NCI-H2107 treated with DMSO at 0.1 percent for 48 hours (cell line): ENCODE data around the gene TMED3.
A peak's percentile ranks its signal among the peaks of the same experiment; 100 is the strongest.

Experiments used
- DNase-seq: peaks from one replicate; lab custom pipeline; 2025; ENCODE audit not compliant: unreplicated experiment; lab: John Stamatoyannopoulos, UW

The TMED3 gene

GRCh38 chr15:79310985-79311900 lies at the start of gene TMED3:
TSS of gene TMED3 (plus strand) at chr15:79311112. CDS start at chr15:79311250, 138 bp downstream.
- peak; percentile 4 for DNase-seq

GRCh38 chr15:79261836-79262235 lies 49.1 kb upstream of the TMED3 start:
- no peak for DNase-seq

- no peak for DNase-seq
Measured at GRCh38 chr15:79265167-79265566, 45.7 kb upstream of the TMED3 start.

DNA sequence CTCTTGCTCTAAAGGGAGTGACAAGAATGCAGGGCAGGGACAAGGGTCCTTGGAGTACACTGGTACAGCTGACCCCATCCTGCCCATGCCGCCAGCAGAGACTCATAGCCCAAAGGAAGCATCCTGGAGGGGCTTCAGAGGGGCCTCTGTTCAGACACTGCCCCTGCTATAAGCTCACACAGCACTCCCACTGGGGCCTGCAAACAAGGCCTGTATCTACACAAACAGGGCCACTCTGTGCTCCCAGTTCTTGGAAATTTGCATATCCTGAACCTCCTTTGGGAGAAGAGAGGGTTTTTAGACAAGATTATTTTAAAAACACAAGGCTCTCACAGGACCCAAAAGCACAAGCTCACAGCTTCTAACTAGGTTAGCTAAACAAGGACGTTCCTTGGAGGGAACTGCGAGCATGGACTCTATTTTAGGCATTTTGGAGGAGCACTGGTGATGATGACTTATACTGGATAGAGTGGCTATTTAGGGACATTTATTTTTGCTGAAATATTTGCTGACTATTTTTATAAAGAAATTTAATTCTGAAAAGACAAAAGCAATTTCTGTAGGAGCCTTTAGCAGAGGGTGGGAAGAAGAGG lies 44.8 kb upstream of the TMED3 start:
- no peak for DNase-seq

DNA sequence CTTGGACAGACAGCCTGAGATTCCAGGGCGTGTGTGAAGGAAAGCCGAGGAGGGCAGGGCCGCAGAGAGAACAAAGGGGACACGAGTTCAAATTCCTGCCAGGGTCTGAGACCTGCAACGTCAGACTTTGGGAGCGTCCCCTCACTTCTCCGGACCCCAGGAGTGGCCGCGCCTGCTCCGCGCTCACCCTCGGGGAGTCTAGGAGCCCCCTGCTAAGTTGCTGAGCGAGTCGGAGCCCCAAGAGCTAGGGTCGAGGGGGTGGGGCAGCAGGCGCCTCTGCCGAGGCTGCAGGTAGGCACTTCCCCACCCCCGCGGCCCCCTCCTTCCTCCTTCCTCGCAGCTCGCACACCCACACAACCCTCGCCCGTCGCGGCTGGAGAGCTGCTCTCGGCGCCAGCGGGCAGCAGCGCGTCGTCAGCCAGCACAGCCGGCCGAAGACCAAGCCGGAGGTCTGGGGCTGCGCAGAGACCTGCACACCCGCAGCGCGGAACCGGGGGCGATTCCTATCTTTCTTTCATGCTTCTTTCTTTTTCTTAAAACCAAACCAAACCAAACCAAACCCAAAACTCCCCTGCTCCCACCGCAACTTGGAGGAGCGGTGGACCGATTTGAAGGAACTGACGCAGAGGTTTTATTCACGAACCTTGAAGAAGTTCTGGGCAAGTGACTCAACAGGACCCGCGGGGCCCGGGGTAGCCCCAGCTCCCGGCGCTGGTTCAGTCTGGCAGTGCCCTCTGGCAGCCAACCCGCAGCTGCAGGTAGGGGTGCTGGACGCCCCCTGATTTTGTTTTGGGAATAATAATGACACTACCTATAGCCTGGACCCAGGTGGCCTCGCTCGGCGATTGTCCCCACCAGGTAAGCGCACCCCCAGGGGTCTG lies 28.3 kb upstream of the TMED3 start, which contains the start of gene ANKRD34C:
TSS of gene ANKRD34C (plus strand) at position 352 of the 881 bp plus-strand sequence. CDS start 10,563 bp downstream, outside the sequence.
- DNase-seq = no peak

DNA sequence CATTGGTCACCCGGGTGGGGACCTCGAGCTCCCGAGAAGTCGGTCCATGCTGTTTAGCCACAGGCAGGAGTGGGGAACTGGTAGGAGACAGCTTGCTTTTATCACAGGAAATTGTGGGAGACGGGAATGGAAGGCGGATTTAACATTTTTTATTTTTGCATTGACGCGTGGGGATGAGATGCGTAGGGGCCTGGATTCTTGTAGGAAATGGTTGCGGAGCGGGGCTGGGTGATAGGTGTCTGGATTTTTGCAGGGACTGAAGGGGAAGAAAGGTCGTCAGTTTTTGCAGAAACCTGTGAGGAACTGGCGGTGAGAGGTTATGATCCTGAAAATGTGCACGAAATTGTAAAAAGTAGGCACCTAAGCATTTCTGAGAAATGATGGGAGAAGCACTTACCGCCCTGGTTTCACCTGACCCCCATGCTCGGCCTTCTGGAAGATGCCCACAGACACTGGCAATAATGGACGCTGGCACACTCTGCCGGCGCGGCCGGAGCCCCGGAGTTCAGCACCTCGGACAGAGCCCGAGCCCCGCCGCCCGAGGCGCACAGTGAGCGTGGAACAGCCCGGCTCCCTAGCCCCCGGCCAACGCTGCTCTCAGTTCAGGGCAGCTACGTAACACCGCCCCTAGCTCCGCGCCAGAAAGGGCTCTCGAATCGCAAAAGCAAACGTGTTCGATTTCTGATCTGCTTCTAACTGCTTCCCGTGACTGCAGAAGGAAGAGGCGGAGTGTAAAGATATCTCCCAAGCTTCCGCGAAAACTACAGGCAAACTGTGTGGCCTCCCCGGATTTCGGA lies 27.5 kb upstream of the TMED3 start:
- DNase-seq = no peak

GRCh38 chr15:79290642-79291275 lies 20.2 kb upstream of the TMED3 start:
- no peak for DNase-seq

DNA sequence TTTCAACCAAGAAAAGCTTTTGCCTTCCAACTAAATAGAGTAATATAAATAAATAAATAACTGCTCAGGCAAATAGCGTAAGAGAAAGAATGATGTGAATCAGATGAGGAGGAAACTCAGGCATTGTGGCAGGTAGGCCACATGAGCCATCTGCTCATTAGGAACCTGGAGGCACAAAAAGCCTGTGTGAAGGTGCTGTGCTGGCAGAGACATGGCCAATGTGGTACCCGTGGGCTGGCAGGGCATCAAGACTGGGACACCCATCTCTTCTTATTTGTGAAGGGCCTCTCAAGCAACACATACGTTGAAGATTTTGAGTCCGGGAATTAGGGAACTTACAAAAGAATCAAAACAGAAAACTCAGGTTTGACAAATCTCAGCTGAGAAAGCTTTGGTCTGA lies 18.9 kb upstream of the TMED3 start:
- DNase-seq = no peak

GRCh38 chr15:79294075-79294474 lies 16.8 kb upstream of the TMED3 start:
- DNase-seq = no peak

- DNase-seq = no peak
Measured at GRCh38 chr15:79296583-79296982, 14.3 kb upstream of the TMED3 start.

DNA sequence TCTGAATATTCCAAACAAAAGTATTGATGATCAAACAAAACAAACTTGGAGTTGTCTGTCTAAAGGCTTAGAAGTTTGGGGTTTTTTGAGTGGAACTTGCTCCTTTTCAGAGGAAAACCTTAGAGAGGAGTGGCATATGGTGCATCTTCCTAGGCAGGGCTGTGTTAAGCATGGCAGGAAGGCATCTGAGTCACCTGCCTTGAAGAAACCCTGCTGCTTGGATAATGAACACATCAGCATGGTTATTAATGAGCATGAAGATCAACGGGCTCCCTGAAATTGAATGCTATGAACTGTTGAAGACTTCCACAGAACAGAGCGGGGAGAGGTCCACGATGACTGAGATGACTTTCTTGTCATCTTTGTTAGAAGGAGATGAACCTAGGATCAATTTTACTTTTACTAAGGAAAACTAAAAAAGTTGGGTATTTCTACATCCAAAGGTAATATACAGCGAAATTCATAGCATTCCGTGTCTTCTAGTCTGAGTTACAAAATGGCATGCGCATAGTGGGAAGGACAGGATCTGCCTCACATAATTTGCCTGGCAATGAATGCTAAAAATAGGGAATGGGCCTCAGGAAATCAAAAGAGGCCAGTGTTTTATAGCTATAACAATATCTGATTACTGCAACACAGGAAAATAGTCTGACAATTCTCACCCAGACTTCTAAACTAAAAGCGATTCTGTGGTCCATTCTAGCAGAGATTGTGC lies 11.6 kb upstream of the TMED3 start:
- no peak for DNase-seq

GRCh38 chr15:79299841-79300235 lies 11.1 kb upstream of the TMED3 start:
- no peak for DNase-seq

DNA sequence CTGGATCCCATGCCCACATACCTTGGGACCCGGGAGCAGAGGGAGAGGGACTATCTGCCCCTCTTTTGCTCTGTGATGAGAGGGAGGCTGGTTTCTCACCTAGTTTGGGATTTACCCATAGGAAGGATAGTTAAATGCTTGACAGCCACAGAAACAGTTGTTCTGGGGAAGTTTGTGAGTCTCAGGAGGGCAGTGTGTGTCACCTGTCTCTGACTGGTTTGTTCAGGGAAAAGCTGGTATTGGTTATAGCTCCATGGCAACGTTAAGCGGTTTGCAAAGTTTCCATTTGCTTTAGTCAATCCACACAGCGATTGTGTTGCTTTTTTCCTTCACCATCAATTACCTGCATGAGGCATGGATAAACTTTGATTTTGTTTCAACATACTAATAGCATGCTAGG lies 3.7 kb upstream of the TMED3 start:
- DNase-seq = no peak

DNA sequence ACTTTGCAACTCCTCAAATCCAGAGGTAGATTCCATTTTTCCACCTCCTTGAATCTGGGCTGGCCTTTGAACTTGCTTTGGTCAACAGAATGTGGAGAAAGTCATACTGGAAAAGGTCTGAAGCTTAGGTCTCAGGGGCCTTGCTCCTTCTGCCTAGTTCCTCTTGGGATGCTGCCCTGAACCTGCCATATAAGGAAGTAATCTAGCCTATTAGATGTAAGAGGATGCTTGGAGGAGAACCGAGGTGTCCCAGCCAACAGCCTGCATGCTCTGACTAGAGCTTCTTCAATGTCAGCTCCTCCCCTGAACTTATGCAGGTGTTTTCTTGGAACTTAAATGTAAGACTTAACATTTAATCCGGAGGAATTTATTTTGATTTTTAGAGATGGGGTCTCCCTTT lies 2.0 kb upstream of the TMED3 start:
- DNase-seq = no peak

DNA sequence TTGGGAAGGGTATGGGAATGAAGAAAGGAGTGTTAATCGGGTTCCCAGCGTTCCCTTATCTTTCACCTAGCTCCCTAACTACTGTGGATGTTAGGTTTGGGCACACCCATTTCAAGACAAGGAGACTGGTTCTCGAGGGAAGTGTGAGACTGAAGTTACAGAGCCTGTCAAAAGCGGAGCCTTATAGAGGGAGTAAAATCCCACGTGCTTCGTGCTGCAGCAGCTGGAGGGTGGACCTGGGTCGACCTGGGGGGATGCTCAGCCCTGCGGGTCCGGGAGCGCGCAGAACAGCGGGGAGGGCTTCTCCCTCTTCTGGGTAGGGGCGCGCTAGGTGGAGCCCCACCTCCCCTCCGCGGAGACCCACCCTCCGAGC lies 314 bp upstream of the TMED3 start:
- DNase-seq = no peak

GRCh38 chr15:79311901-79312553 lies 1.1 kb downstream of the TMED3 start:
- no peak for DNase-seq

DNA sequence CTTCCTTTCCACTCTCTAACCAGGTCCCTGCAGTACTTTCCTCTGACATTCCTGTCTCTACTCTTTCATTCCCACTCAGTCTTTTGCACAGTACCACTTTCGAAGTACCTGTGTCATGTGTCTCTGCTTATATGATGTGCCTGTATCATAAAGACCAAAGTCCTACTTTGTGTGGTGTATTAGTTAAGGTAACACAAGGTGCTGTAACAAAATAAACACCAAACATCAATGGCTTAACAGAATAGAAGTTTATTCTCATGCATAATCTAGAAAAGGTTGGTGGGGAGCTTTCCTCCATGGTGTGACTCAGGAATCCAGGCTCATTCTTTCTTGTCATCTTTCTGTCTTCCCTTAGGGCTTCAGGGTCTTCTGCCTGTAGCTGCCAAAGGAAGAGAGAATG lies 3.3 kb downstream of the TMED3 start:
- no peak for DNase-seq

DNA sequence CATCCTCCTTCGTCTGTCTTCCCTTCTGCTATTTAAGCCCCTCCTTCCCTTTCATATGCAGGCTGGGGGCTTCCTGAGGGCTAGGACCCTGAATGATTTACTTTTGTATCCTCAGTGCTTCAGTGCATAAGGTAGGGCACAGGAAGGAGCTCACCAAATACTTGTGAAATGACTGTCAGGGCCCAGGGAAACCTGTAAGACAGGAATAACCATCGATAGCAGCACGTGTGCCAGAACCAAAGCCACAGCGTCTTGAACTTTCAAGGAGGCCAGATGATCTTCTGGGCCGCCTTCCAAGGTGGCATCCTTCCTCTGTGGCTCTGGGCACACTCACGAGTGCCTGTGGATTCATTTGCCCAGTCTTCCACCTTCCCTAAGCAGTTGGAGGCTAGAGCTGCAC lies 3.9 kb downstream of the TMED3 start:
- DNase-seq = no peak
